GM23338 (cell line): ENCODE measurements around the gene OR2J1. TPM values are rescaled to one million over a fixed set of nuclear protein-coding genes. Genes with fewer than 3 reads are reported as not detected.

ENCODE experiments used
- ATAC-seq: fragments of 200-7000 bp; cut with Tn5 transposase; 3 replicates; pipeline ENCODE4 v1.9.1; 2020
- DNase-seq: peaks from one replicate; pipeline ENCODE4 v3.0.0-alpha.2; 2015; ENCODE audit warnings: low spot score
- H2AFZ ChIP-seq: fragments of 200-600 bp; sonication (generic); 2 replicates; pipeline ENCODE4 v1.8.0; 2016; ENCODE audit warnings: antibody characterized with exemption, mild to moderate bottlenecking, moderate library complexity
- H3F3A ChIP-seq: fragments of 200-600 bp; sonication (generic); replicated peaks from 2 replicates; pipeline ENCODE4 v1.8.0; 2017; ENCODE audit warnings: antibody characterized with exemption, mixed run types, low read depth
- H3K27ac ChIP-seq: fragments of 200-600 bp; sonication (generic); 2 replicates; pipeline ENCODE4 v1.6.1; 2016; ENCODE audit warnings: low read depth
- H3K27me3 ChIP-seq: fragments of 200-600 bp; sonication (generic); 2 replicates; pipeline ENCODE4 v1.8.0; 2016; ENCODE audit warnings: mild to moderate bottlenecking, mixed run types, moderate library complexity; ENCODE audit not compliant: insufficient read depth
- H3K36me3 ChIP-seq: fragments of 200-600 bp; sonication (generic); 2 replicates; pipeline ENCODE4 v1.8.0; 2016; ENCODE audit warnings: mild to moderate bottlenecking; ENCODE audit not compliant: insufficient read depth
- H3K4me1 ChIP-seq: fragments of 200-600 bp; sonication (generic); 2 replicates; pipeline ENCODE4 v1.8.0; 2016; ENCODE audit warnings: mild to moderate bottlenecking, moderate library complexity; ENCODE audit not compliant: insufficient read depth
- H3K4me2 ChIP-seq: fragments of 200-600 bp; sonication (generic); 2 replicates; pipeline ENCODE4 v1.7.1; 2017; ENCODE audit warnings: mixed run types
- H3K4me3 ChIP-seq: fragments of 200-600 bp; sonication (generic); 2 replicates; pipeline ENCODE4 v1.6.1; 2016; ENCODE audit warnings: mixed run types
- H3K79me2 ChIP-seq: fragments of 200-600 bp; sonication (generic); replicated peaks from 2 replicates; pipeline ENCODE4 v1.8.0; 2017; ENCODE audit warnings: mild to moderate bottlenecking; ENCODE audit not compliant: insufficient read depth
- H3K9me2 ChIP-seq: fragments of 200-600 bp; sonication (generic); 2 replicates; pipeline ENCODE4 v1.8.0; 2017; ENCODE audit not compliant: insufficient read depth
- H4K20me1 ChIP-seq: fragments of 200-600 bp; sonication (generic); replicated peaks from 2 replicates; pipeline ENCODE4 v1.8.0; 2017; ENCODE audit warnings: mild to moderate bottlenecking; ENCODE audit not compliant: insufficient read depth
- H3K27ac Mint-ChIP-seq: 2 replicates; pipeline ENCODE4 v1.8.0; 2020; ENCODE audit warnings: inconsistent platforms, mild to moderate bottlenecking, moderate library complexity, mixed read lengths
- H3K27me3 Mint-ChIP-seq: 3 replicates; pipeline ENCODE4 v1.8.0; 2022; ENCODE audit warnings: low read depth, mild to moderate bottlenecking, moderate library complexity, mixed read lengths, inconsistent platforms; ENCODE audit not compliant: insufficient read depth, poor library complexity
- H3K36me3 Mint-ChIP-seq: 3 replicates; pipeline ENCODE4 v1.8.0; 2021; ENCODE audit warnings: low read depth, mild to moderate bottlenecking, inconsistent platforms, moderate library complexity, mixed read lengths
- H3K4me1 Mint-ChIP-seq: 3 replicates; pipeline ENCODE4 v1.8.0; 2020; ENCODE audit warnings: mild to moderate bottlenecking, inconsistent platforms, mixed read lengths
- H3K4me3 Mint-ChIP-seq: 3 replicates; pipeline ENCODE4 v1.8.0; 2021; ENCODE audit warnings: moderate library complexity, mild to moderate bottlenecking, inconsistent platforms, mixed read lengths
- H3K9me3 Mint-ChIP-seq: 3 replicates; pipeline ENCODE4 v1.8.0; 2020; ENCODE audit warnings: moderate library complexity, mild to moderate bottlenecking, inconsistent platforms, mixed read lengths
- CREB1 ChIP-seq: fragments of 250-450 bp; sonication (Bioruptor Pico); IDR thresholded peaks from 2 replicates; pipeline ENCODE4 v1.5.0; 2020; ENCODE audit warnings: low read depth, mild to moderate bottlenecking, moderate library complexity
- EZH2 ChIP-seq: fragments of 200-600 bp; sonication (generic); IDR thresholded peaks from one replicate; pipeline ENCODE4 v1.8.0; 2017; ENCODE audit warnings: antibody characterized with exemption, mild to moderate bottlenecking, low read depth; ENCODE audit not compliant: unreplicated experiment
- JUNB ChIP-seq: IDR thresholded peaks from one replicate; pipeline ENCODE4 v1.6.1; 2016; ENCODE audit warnings: antibody characterized with exemption; ENCODE audit not compliant: unreplicated experiment
- NANOG ChIP-seq: IDR thresholded peaks from 2 replicates; pipeline ENCODE4 v1.6.1; 2016; ENCODE audit warnings: antibody characterized with exemption, borderline replicate concordance
- POLR2AphosphoS5 ChIP-seq: IDR thresholded peaks from 2 replicates; pipeline ENCODE4 v1.6.1; 2016; ENCODE audit warnings: antibody characterized with exemption, low read depth
- REST ChIP-seq: IDR thresholded peaks from one replicate; pipeline ENCODE4 v1.6.1; 2018; ENCODE audit warnings: antibody characterized with exemption; ENCODE audit not compliant: unreplicated experiment
- STAT1 ChIP-seq: IDR thresholded peaks from one replicate; pipeline ENCODE4 v1.6.1; 2016; ENCODE audit warnings: antibody characterized with exemption; ENCODE audit not compliant: unreplicated experiment
- ZNF114 ChIP-seq: fragments of 250-450 bp; sonication (Bioruptor Pico); IDR thresholded peaks from 2 replicates; pipeline ENCODE4 v1.5.0; 2020; ENCODE audit warnings: mild to moderate bottlenecking, moderate library complexity
- ZNF331 ChIP-seq: fragments of 250-450 bp; sonication (Bioruptor Pico); IDR thresholded peaks from 2 replicates; pipeline ENCODE4 v1.5.0; 2020; ENCODE audit warnings: low read depth, mild to moderate bottlenecking, moderate library complexity
- polyA plus RNA-seq: library from polyadenylated mRNA; unstranded; fragments of >200 nt; fragmentation: Nextera tagmentation; extraction: Ambion mirVana; gene quantifications from 2 replicates; pipeline ENCODE4 v1.2.1, GENCODE V29; 2016
- total RNA-seq: library from RNA; depleted of rRNA; stranded (reverse); fragments of >200 nt; shearing (Covaris generic); gene quantifications from 2 replicates; pipeline ENCODE4 v1.2.3, GENCODE V29; 2014
- TF ChIP-seq, protein P1 (sequence below): IDR thresholded peaks from 2 replicates; pipeline ENCODE4 v1.6.1; 2016; ENCODE audit warnings: antibody characterized with exemption
- TF ChIP-seq, protein P2 (sequence below): fragments of 250-450 bp; sonication (Bioruptor Pico); IDR thresholded peaks from 2 replicates; pipeline ENCODE4 v1.5.0; 2020; ENCODE audit warnings: mild to moderate bottlenecking, moderate library complexity

Gene OR2J1
- total and polyA plus RNA-seq, 2 experiments from 2014 or later: not detected

DNA sequence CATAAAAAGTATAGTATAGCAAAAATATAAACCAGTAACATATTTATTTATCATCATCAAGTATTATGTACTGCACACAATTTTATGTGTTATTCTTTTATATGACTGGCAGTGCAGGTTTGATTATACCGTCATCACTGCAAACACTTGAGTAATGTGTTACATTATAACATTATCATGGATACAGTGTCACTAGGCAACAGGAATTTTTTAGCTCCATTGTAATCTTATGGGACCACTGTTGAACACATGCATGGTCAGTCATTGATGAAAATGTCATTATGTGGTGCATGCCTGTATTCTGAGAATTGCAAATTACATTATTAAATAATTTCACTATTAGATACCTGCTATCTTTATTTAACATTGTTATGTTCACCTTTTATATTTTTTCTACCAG, 42.3 kb downstream of the OR2J1 start (continued):
- TF ChIP-seq REST (no peak), EZH2 (no peak), STAT1 (no peak)

DNA sequence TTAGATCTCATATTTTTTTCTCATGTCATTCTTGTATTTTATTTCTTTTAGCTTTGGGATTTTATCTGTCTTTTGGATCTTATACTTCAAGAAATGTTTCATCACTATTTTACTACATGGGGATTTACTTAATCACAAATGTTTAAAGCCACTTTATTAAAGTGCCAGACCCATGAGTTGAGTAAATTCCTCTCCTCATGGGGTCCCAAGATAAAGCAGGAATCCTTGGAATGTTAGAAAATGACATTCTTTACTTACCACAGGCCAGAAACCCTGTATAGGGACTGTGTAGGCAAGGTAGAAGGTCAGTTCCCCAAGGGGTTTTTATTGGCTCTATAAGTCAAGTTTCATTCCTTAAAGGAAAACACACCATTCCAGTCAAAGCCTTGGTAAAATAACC, 43.0 kb downstream of the OR2J1 start:
- Mint-ChIP-seq H3K36me3 (peaks cover 9% of the 10 kb centered on the region; the same call in 2 of the 3 replicates), H3K27me3 (no peaks in the 10 kb centered on the region), H3K9me3 (peaks cover 26% of the 10 kb centered on the region), H3K4me1 (no peaks in the 10 kb centered on the region), H3K27ac (no peak overlapping the region), H3K4me3 (no peak overlapping the region)
- H2AFZ ChIP-seq: no peak overlapping the region
- no peak overlapping the region for H3K4me2 ChIP-seq
- H3K27ac ChIP-seq: no peak overlapping the region
- no peaks in the 10 kb centered on the region for H4K20me1 ChIP-seq
- DNase-seq (no peak), ATAC-seq (no peak)
- no peaks in the 10 kb centered on the region for H3K9me2 ChIP-seq
- H3F3A ChIP-seq: no peaks in the 10 kb centered on the region
- H3K4me1 ChIP-seq: peaks cover 3% of the 10 kb centered on the region; the same call in 1 of the 2 replicates
- H3K36me3 ChIP-seq: no peaks in the 10 kb centered on the region
- H3K79me2 ChIP-seq: no peaks in the 10 kb centered on the region
- no peak overlapping the region for H3K4me3 ChIP-seq
- H3K27me3 ChIP-seq: no peaks in the 10 kb centered on the region
- TF ChIP-seq STAT1: no peak
- TF ChIP-seq, protein P1, sequence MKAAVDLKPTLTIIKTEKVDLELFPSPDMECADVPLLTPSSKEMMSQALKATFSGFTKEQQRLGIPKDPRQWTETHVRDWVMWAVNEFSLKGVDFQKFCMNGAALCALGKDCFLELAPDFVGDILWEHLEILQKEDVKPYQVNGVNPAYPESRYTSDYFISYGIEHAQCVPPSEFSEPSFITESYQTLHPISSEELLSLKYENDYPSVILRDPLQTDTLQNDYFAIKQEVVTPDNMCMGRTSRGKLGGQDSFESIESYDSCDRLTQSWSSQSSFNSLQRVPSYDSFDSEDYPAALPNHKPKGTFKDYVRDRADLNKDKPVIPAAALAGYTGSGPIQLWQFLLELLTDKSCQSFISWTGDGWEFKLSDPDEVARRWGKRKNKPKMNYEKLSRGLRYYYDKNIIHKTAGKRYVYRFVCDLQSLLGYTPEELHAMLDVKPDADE: no peak
- TF ChIP-seq JUNB: no peak
- TF ChIP-seq REST: no peak
- TF ChIP-seq CREB1 (CRISPR knock-in tag): no peak
- TF ChIP-seq ZNF331 (CRISPR knock-in tag): no peak
- TF ChIP-seq NANOG: no peak
- TF ChIP-seq, protein P2, sequence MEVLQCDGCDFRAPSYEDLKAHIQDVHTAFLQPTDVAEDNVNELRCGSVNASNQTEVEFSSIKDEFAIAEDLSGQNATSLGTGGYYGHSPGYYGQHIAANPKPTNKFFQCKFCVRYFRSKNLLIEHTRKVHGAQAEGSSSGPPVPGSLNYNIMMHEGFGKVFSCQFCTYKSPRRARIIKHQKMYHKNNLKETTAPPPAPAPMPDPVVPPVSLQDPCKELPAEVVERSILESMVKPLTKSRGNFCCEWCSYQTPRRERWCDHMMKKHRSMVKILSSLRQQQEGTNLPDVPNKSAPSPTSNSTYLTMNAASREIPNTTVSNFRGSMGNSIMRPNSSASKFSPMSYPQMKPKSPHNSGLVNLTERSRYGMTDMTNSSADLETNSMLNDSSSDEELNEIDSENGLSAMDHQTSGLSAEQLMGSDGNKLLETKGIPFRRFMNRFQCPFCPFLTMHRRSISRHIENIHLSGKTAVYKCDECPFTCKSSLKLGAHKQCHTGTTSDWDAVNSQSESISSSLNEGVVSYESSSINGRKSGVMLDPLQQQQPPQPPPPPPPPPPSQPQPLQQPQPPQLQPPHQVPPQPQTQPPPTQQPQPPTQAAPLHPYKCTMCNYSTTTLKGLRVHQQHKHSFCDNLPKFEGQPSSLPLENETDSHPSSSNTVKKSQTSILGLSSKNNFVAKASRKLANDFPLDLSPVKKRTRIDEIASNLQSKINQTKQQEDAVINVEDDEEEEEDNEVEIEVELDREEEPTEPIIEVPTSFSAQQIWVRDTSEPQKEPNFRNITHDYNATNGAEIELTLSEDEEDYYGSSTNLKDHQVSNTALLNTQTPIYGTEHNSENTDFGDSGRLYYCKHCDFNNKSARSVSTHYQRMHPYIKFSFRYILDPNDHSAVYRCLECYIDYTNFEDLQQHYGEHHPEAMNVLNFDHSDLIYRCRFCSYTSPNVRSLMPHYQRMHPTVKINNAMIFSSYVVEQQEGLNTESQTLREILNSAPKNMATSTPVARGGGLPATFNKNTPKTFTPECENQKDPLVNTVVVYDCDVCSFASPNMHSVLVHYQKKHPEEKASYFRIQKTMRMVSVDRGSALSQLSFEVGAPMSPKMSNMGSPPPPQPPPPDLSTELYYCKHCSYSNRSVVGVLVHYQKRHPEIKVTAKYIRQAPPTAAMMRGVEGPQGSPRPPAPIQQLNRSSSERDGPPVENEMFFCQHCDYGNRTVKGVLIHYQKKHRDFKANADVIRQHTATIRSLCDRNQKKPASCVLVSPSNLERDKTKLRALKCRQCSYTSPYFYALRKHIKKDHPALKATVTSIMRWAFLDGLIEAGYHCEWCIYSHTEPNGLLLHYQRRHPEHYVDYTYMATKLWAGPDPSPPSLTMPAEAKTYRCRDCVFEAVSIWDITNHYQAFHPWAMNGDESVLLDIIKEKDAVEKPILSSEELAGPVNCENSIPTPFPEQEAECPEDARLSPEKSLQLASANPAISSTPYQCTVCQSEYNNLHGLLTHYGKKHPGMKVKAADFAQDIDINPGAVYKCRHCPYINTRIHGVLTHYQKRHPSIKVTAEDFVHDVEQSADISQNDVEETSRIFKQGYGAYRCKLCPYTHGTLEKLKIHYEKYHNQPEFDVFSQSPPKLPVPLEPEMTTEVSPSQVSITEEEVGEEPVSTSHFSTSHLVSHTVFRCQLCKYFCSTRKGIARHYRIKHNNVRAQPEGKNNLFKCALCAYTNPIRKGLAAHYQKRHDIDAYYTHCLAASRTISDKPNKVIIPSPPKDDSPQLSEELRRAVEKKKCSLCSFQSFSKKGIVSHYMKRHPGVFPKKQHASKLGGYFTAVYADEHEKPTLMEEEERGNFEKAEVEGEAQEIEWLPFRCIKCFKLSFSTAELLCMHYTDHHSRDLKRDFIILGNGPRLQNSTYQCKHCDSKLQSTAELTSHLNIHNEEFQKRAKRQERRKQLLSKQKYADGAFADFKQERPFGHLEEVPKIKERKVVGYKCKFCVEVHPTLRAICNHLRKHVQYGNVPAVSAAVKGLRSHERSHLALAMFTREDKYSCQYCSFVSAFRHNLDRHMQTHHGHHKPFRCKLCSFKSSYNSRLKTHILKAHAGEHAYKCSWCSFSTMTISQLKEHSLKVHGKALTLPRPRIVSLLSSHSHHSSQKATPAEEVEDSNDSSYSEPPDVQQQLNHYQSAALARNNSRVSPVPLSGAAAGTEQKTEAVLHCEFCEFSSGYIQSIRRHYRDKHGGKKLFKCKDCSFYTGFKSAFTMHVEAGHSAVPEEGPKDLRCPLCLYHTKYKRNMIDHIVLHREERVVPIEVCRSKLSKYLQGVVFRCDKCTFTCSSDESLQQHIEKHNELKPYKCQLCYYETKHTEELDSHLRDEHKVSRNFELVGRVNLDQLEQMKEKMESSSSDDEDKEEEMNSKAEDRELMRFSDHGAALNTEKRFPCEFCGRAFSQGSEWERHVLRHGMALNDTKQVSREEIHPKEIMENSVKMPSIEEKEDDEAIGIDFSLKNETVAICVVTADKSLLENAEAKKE (CRISPR knock-in tag): no peak
- no peak for TF ChIP-seq EZH2
- TF ChIP-seq ZNF114: no peak
- no peak for TF ChIP-seq POLR2AphosphoS5
